HEK293 (cell line): ENCODE data around the gene RDH12.

Experiments used
- CTCF ChIA-PET: fragments of 350-600 bp; formaldehyde crosslinking; extraction: SDS; loops from one replicate; lab custom pipeline; 2021; ENCODE audit warnings: antibody characterized with exemption; lab: Yijun Ruan, JAX
- POLR2A ChIA-PET: fragments of 300-600 bp; formaldehyde crosslinking; extraction: SDS; loops from one replicate; lab custom pipeline; 2020; ENCODE audit warnings: antibody characterized with exemption, inconsistent platforms; lab: Yijun Ruan, JAX
- H3K27ac ChIP-seq: fragments of 200-500 bp; sonication (Bioruptor generic); 2 replicates; pipeline ENCODE4 v1.5.1; 2014; ENCODE audit warnings: low read depth, low read length, control low read depth, inconsistent platforms; ENCODE audit errors: extremely low read depth
- H3K36me3 ChIP-seq, 2 experiments: fragments of 200-500 bp in 1 of 2; sonication (Bioruptor generic) in 1 of 2; 1 replicate in 1 of 2; 2 replicates in 1 of 2; pipeline ENCODE4 v1.5.1; 2014 to 2017; ENCODE audit warnings: inconsistent platforms in 2 of 2, low read length in 2 of 2; ENCODE audit not compliant: control insufficient read depth in 2 of 2, insufficient read depth in 1 of 2
- H3K4me1 ChIP-seq: fragments of 200-500 bp; sonication (Bioruptor generic); 2 replicates; pipeline ENCODE4 v1.5.1; 2014; ENCODE audit warnings: mild to moderate bottlenecking, low read length, inconsistent platforms; ENCODE audit not compliant: control insufficient read depth, insufficient read depth
- H3K4me3 ChIP-seq: 2 replicates; pipeline ENCODE4 v1.5.1; 2011; ENCODE audit warnings: low read depth, mild to moderate bottlenecking, control low read depth, low read length, moderate library complexity
- H3K9me3 ChIP-seq: fragments of 200-500 bp; sonication (Bioruptor generic); 2 replicates; pipeline ENCODE4 v1.5.1; 2014; ENCODE audit warnings: low read depth, low read length, inconsistent platforms; ENCODE audit not compliant: control insufficient read depth, insufficient read depth
- HOXC10 ChIP-seq: sonication (generic); formaldehyde crosslinking; IDR thresholded peaks from 2 replicates; pipeline ENCODE4 v1.8.1; 2023; ENCODE audit warnings: mild to moderate bottlenecking, missing genetic modification reagents
- KLF10 ChIP-seq: fragments of 450-650 bp; IDR thresholded peaks from 2 replicates; pipeline ENCODE4 v1.5.1; 2018; ENCODE audit warnings: missing biosample characterization, mild to moderate bottlenecking, missing genetic modification characterization
- SP3 ChIP-seq: fragments of 450-650 bp; formaldehyde crosslinking; IDR thresholded peaks from 2 replicates; pipeline ENCODE4 v1.5.1; 2016; ENCODE audit warnings: missing biosample characterization, missing genetic modification characterization
- TCF7L2 ChIP-seq: IDR thresholded peaks from 2 replicates; pipeline ENCODE4 v1.6.1; 2011; ENCODE audit warnings: low read depth, mild to moderate bottlenecking, inconsistent platforms, low read length, moderate library complexity, borderline replicate concordance
- WT1 ChIP-seq: fragments of 450-650 bp; formaldehyde crosslinking; IDR thresholded peaks from 2 replicates; pipeline ENCODE4 v1.5.1; 2016; ENCODE audit warnings: missing biosample characterization, missing genetic modification characterization
- ZBTB48 ChIP-seq: fragments of 450-650 bp; formaldehyde crosslinking; IDR thresholded peaks from 2 replicates; pipeline ENCODE4 v1.5.1; 2016; ENCODE audit warnings: missing biosample characterization, missing genetic modification characterization
- ZFHX2 ChIP-seq: fragments of 450-650 bp; formaldehyde crosslinking; conservative IDR thresholded peaks from 2 replicates; pipeline ENCODE4 v1.5.1; 2016; ENCODE audit warnings: missing biosample characterization, missing genetic modification characterization
- ZIC2 ChIP-seq: fragments of 450-650 bp; formaldehyde crosslinking; IDR thresholded peaks from 2 replicates; pipeline ENCODE4 v1.5.1; 2016; ENCODE audit warnings: missing biosample characterization, missing genetic modification characterization
- ZNF184 ChIP-seq: fragments of 450-650 bp; IDR thresholded peaks from 2 replicates; pipeline ENCODE4 v1.5.1; 2018; ENCODE audit warnings: missing biosample characterization, mild to moderate bottlenecking, missing genetic modification characterization
- ZNF266 ChIP-seq: fragments of 450-650 bp; formaldehyde crosslinking; IDR thresholded peaks from 2 replicates; pipeline ENCODE4 v1.5.1; 2016; ENCODE audit warnings: missing biosample characterization, missing genetic modification characterization, low read depth
- ZNF292 ChIP-seq: fragments of 450-650 bp; formaldehyde crosslinking; IDR thresholded peaks from 2 replicates; pipeline ENCODE4 v1.5.1; 2016; ENCODE audit warnings: low read depth, missing biosample characterization, missing genetic modification characterization, borderline replicate concordance
- ZNF664 ChIP-seq: fragments of 450-650 bp; formaldehyde crosslinking; IDR thresholded peaks from 2 replicates; pipeline ENCODE4 v1.5.1; 2016; ENCODE audit warnings: missing biosample characterization, missing genetic modification characterization
- ZNF792 ChIP-seq: fragments of 450-650 bp; formaldehyde crosslinking; IDR thresholded peaks from 2 replicates; pipeline ENCODE4 v1.5.1; 2016; ENCODE audit warnings: missing biosample characterization, missing genetic modification characterization
- ZNF837 ChIP-seq: fragments of 450-650 bp; formaldehyde crosslinking; IDR thresholded peaks from 2 replicates; pipeline ENCODE4 v1.5.1; 2016; ENCODE audit warnings: missing biosample characterization, missing genetic modification characterization
- ZNF843 ChIP-seq: fragments of 450-650 bp; formaldehyde crosslinking; IDR thresholded peaks from 2 replicates; pipeline ENCODE4 v1.5.1; 2016; ENCODE audit warnings: missing biosample characterization, missing genetic modification characterization
- TF ChIP-seq, protein P1 (sequence below): fragments of 450-650 bp; formaldehyde crosslinking; conservative IDR thresholded peaks from 2 replicates; pipeline ENCODE4 v1.5.1; 2016; ENCODE audit warnings: low read depth, missing biosample characterization, missing genetic modification characterization
- TF ChIP-seq, protein P2 (sequence below): fragments of 450-650 bp; formaldehyde crosslinking; IDR thresholded peaks from 2 replicates; pipeline ENCODE4 v1.5.1; 2016; ENCODE audit warnings: missing biosample characterization, missing genetic modification characterization
- TF ChIP-seq, protein P3 (sequence below): fragments of 450-650 bp; formaldehyde crosslinking; IDR thresholded peaks from 2 replicates; pipeline ENCODE4 v1.5.1; 2016; ENCODE audit warnings: missing biosample characterization, missing genetic modification characterization
- TF ChIP-seq, protein P4 (sequence below): IDR thresholded peaks from 2 replicates; pipeline ENCODE4 v1.6.1; 2011; ENCODE audit warnings: mild to moderate bottlenecking, low read depth, low read length, borderline replicate concordance
- TF ChIP-seq, protein P5 (sequence below): sonication (generic); formaldehyde crosslinking; IDR thresholded peaks from 2 replicates; pipeline ENCODE4 v1.8.1; 2022; ENCODE audit warnings: mild to moderate bottlenecking, moderate library complexity, missing genetic modification reagents
- TF ChIP-seq, protein P6 (sequence below): fragments of 450-650 bp; formaldehyde crosslinking; IDR thresholded peaks from 2 replicates; pipeline ENCODE4 v1.5.1; 2016; ENCODE audit warnings: missing biosample characterization, missing genetic modification characterization

The RDH12 gene

DNA sequence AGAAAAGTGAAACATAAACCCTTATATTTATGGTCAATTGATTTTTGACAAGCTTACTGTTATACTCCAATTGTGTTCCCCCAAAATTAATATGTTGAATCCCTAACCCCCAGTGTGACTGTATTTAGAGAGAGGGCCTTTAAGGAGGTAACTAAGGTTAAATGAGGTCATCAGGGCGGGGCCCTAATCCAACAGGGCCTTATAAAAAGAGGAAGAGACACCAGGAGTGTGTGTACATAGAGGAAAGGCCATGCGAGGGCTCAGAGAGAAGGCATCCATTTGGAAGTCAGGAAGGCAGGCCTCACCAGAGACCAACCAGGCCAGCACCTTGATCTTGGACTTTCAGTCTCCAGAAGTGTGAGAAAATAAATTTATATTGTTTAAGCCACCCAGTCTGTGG lies 20.7 kb upstream of the RDH12 start:
- no peaks in the 10 kb centered on the region for H3K4me1 ChIP-seq
- no peak overlapping the region for H3K27ac ChIP-seq
- H3K9me3 ChIP-seq, result no peaks in the 10 kb centered on the region
- TF ChIP-seq ZIC2 (tag by site-specific recombination), result no peak
- no peak for TF ChIP-seq ZNF664 (tag by site-specific recombination)
- TF ChIP-seq, protein P1, sequence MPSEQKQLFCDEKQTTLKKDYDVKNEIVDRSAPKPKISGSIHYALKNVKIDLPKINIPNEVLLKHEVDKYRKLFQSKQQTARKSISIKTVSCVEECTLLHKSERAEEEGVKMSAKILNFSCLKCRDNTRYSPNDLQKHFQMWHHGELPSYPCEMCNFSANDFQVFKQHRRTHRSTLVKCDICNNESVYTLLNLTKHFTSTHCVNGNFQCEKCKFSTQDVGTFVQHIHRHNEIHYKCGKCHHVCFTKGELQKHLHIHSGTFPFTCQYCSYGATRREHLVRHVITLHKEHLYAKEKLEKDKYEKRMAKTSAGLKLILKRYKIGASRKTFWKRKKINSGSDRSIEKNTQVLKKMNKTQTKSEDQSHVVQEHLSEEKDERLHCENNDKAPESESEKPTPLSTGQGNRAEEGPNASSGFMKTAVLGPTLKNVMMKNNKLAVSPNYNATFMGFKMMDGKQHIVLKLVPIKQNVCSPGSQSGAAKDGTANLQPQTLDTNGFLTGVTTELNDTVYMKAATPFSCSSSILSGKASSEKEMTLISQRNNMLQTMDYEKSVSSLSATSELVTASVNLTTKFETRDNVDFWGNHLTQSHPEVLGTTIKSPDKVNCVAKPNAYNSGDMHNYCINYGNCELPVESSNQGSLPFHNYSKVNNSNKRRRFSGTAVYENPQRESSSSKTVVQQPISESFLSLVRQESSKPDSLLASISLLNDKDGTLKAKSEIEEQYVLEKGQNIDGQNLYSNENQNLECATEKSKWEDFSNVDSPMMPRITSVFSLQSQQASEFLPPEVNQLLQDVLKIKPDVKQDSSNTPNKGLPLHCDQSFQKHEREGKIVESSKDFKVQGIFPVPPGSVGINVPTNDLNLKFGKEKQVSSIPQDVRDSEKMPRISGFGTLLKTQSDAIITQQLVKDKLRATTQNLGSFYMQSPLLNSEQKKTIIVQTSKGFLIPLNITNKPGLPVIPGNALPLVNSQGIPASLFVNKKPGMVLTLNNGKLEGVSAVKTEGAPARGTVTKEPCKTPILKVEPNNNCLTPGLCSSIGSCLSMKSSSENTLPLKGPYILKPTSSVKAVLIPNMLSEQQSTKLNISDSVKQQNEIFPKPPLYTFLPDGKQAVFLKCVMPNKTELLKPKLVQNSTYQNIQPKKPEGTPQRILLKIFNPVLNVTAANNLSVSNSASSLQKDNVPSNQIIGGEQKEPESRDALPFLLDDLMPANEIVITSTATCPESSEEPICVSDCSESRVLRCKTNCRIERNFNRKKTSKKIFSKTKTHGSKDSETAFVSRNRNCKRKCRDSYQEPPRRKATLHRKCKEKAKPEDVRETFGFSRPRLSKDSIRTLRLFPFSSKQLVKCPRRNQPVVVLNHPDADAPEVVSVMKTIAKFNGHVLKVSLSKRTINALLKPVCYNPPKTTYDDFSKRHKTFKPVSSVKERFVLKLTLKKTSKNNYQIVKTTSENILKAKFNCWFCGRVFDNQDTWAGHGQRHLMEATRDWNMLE, result no peak
- TF ChIP-seq WT1 (tag by site-specific recombination), result no peak
- TF ChIP-seq ZNF843 (tag by site-specific recombination), result no peak
- TF ChIP-seq ZBTB48 (tag by site-specific recombination), result no peak
- H3K4me3 ChIP-seq, result no peak overlapping the region
- CTCF ChIA-PET, result interaction anchor here (1.2 to 1.5 kb wide), 2 partner anchors 154 to 254 kb away, joined by 3 read pairs; no protein-coding TSS in a partner anchor
- peaks cover 76 to 78% of the 10 kb centered on the region in 2 experiments for H3K36me3 ChIP-seq
- POLR2A ChIA-PET, result interaction anchor here (0.7 kb wide), 1 partner anchor 15 kb away, joined by 3 read pairs; the partner anchor contains the start of gene RDH11

DNA sequence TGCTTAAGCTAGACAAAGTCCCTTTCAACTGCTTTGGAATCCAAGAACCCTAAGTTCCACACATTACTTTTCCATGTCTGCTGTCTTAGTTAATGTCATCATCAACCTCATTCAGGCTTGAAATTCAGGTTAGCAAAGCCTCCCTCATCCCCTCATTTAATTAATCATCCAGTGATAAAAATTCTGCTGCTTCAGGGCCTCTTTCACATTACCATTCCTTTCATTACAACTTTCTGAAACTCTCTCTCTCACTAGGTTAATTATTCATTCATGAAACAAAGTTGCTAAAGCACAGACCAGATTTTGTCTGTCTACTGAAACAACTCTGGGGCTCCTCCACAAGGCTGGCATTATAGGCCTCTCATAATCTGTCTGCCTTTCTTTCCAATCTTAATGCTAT lies 17.8 kb upstream of the RDH12 start:
- ChIA-PET CTCF (interaction anchor here (0.8 kb wide), 1 partner anchor 21 kb away, joined by 3 read pairs; no protein-coding TSS in a partner anchor), POLR2A (no interaction called here)
- Histone ChIP-seq H3K9me3 (no peaks in the 10 kb centered on the region), H3K4me1 (no peaks in the 10 kb centered on the region), H3K4me3 (no peak overlapping the region), H3K27ac (no peak overlapping the region)
- TF ChIP-seq, protein P2, sequence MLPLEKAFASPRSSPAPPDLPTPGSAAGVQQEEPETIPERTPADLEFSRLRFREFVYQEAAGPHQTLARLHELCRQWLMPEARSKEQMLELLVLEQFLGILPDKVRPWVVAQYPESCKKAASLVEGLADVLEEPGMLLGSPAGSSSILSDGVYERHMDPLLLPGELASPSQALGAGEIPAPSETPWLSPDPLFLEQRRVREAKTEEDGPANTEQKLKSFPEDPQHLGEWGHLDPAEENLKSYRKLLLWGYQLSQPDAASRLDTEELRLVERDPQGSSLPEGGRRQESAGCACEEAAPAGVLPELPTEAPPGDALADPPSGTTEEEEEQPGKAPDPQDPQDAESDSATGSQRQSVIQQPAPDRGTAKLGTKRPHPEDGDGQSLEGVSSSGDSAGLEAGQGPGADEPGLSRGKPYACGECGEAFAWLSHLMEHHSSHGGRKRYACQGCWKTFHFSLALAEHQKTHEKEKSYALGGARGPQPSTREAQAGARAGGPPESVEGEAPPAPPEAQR, result no peak
- TF ChIP-seq ZNF792 (tag by site-specific recombination) (no peak), ZNF292 (tag by site-specific recombination) (no peak), SP3 (tag by site-specific recombination) (no peak)
- TF ChIP-seq, all 188 proteins: peak for 0
- peaks cover 78 to 90% of the 10 kb centered on the region in 2 experiments for H3K36me3 ChIP-seq

DNA sequence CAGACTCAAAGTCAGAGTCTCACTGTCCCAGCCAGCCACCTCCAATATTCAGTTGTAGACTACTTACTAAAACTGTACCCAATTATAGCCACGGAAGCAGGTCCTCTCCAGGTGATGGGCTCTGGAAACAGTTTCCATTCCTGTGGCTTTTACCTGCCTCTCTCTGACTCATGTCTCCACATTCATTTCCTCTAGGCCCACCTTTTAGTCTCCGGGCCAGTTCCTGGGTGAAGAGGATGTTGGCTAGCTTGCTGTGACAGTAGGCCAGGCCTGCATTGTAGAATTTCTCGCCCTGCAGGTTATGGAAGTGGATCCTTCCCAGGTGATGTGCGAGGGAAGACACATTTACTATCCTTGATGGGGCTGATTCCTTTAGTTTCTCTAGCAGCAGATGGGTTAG lies 11.7 kb upstream of the RDH12 start:
- peaks cover 5% of the 10 kb centered on the region; the same call in 1 of the 2 replicates for H3K4me1 ChIP-seq
- no peak overlapping the region for H3K27ac ChIP-seq
- peaks cover 60 to 86% of the 10 kb centered on the region in 2 experiments for H3K36me3 ChIP-seq
- ChIA-PET POLR2A (no interaction called here), CTCF (interaction anchor here (0.6 kb wide), 2 partner anchors 327 to 1036 kb away, joined by 3 to 4 read pairs; no protein-coding TSS in a partner anchor)
- no peaks in the 10 kb centered on the region for H3K9me3 ChIP-seq
- H3K4me3 ChIP-seq, result no peak overlapping the region
- TF ChIP-seq ZNF792 (tag by site-specific recombination), result no peak
- no peak for TF ChIP-seq ZNF266 (tag by site-specific recombination)
- no peak for TF ChIP-seq ZFHX2
- TF ChIP-seq, protein P3, sequence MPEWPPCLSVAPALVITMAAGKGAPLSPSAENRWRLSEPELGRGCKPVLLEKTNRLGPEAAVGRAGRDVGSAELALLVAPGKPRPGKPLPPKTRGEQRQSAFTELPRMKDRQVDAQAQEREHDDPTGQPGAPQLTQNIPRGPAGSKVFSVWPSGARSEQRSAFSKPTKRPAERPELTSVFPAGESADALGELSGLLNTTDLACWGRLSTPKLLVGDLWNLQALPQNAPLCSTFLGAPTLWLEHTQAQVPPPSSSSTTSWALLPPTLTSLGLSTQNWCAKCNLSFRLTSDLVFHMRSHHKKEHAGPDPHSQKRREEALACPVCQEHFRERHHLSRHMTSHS (tag by site-specific recombination), result no peak
- TF ChIP-seq ZNF837, result no peak
- TF ChIP-seq TCF7L2, result no peak
- no peak for TF ChIP-seq HOXC10 (CRISPR knock-in tag)
- TF ChIP-seq, protein P4, sequence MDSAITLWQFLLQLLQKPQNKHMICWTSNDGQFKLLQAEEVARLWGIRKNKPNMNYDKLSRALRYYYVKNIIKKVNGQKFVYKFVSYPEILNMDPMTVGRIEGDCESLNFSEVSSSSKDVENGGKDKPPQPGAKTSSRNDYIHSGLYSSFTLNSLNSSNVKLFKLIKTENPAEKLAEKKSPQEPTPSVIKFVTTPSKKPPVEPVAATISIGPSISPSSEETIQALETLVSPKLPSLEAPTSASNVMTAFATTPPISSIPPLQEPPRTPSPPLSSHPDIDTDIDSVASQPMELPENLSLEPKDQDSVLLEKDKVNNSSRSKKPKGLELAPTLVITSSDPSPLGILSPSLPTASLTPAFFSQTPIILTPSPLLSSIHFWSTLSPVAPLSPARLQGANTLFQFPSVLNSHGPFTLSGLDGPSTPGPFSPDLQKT, result no peak
- TF ChIP-seq, protein P5, sequence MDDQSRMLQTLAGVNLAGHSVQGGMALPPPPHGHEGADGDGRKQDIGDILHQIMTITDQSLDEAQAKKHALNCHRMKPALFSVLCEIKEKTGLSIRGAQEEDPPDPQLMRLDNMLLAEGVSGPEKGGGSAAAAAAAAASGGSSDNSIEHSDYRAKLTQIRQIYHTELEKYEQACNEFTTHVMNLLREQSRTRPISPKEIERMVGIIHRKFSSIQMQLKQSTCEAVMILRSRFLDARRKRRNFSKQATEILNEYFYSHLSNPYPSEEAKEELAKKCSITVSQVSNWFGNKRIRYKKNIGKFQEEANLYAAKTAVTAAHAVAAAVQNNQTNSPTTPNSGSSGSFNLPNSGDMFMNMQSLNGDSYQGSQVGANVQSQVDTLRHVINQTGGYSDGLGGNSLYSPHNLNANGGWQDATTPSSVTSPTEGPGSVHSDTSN (CRISPR knock-in tag), result no peak
- no peak for TF ChIP-seq ZNF184 (tag by site-specific recombination)
- TF ChIP-seq KLF10 (tag by site-specific recombination), result no peak
- TF ChIP-seq, protein P6, sequence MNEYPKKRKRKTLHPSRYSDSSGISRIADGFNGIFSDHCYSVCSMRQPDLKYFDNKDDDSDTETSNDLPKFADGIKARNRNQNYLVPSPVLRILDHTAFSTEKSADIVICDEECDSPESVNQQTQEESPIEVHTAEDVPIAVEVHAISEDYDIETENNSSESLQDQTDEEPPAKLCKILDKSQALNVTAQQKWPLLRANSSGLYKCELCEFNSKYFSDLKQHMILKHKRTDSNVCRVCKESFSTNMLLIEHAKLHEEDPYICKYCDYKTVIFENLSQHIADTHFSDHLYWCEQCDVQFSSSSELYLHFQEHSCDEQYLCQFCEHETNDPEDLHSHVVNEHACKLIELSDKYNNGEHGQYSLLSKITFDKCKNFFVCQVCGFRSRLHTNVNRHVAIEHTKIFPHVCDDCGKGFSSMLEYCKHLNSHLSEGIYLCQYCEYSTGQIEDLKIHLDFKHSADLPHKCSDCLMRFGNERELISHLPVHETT, result no peak
